Right atrium auricular region (tissue), 2 donors: ENCODE measurements around the gene PDE2A. TPM values are rescaled to one million over a fixed set of nuclear protein-coding genes. Genes with fewer than 3 reads are reported as not detected.

Source experiments
- DNase-seq: peaks from one replicate; pipeline ENCODE4 v3.0.0-alpha.2; 2019; ENCODE audit warnings: low spot score
- H3K27ac ChIP-seq, 2 donors: fragments of 200-600 bp; sonication (generic); 1 replicate in 1 of 2; 2 replicates in 1 of 2; pipeline ENCODE4 v1.5.1; 2016 to 2019
- H3K27me3 ChIP-seq, 2 donors: fragments of 200-600 bp; sonication (generic); one replicate each; pipeline versions ENCODE4 v1.5.1 to v1.6.0; 2017 to 2019
- H3K36me3 ChIP-seq: fragments of 200-600 bp; sonication (generic); one replicate; pipeline ENCODE4 v1.5.1; 2016
- H3K4me1 ChIP-seq, 2 donors: fragments of 200-600 bp; sonication (generic); one replicate each; pipeline versions ENCODE4 v1.5.1 to v1.6.0; 2017 to 2019
- H3K4me3 ChIP-seq, 2 donors: fragments of 200-600 bp; sonication (generic); 1 replicate in 1 of 2; 2 replicates in 1 of 2; pipeline ENCODE4 v1.5.1; 2017 to 2019; ENCODE audit warnings: mild to moderate bottlenecking in 1 of 2, moderate library complexity in 1 of 2
- H3K9me3 ChIP-seq, 2 donors: fragments of 200-600 bp; sonication (generic); one replicate each; pipeline ENCODE4 v1.5.1; 2019
- total RNA-seq, 2 donors: library from RNA; depleted of rRNA; stranded (reverse); fragments of >200 nt; gene quantifications; one replicate each; pipeline ENCODE4 v1.1.0, GENCODE V29; 2016
- TF ChIP-seq, protein P1 (sequence below), 2 donors: fragments of 200-600 bp; sonication (generic); IDR thresholded peaks; one replicate each; pipeline ENCODE4 v1.5.1; 2019; ENCODE audit warnings: antibody characterized with exemption in 2 of 2

The PDE2A gene
- total RNA-seq, result 10 to 100 TPM; 23.1 to 34.2 TPM

DNA sequence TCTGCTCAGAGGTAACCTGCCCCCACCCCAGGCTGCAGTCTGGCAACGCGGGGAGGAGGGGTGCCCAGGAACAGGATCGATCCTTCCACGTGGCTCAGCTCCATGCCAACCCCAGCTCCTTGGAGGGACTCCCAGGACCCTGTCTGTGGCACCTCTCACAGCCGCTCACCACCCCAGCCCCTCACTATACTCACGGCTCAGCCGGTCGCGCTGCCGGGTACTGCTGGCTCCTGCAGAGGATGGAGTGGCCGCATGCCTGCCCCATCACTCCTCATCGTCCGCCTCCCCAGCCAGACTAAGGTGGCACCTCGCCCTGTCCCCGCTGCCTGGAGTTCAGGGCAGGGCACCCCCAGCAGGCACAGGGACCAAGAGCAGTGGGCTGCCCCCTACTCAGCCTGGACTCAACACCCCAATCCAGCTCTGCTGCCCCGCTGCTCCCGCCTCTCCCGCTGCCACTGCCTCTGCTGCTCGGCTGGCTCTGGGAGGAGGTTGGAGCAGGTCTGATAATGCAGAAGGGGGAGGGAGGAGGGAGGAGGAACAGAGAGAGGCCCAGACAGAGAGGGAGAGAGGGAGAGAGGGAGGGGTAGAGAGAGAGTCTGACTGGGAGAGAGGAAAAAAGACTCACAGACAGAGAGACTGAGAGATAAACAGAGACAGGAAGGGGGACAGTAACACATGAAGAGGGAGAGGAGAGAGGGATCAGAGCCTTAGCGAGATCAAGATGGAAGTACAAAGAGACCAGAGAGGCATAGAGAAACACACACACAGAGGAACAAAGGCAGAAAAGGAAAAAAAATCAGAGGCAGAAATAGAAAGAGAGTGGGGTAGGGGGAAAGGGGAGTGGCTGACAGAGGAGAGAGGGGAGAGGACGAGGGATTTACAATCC lies at the start of gene PDE2A:
Gene PDE2A, minus strand, starts transcription at position 480 of the 886 bp plus-strand sequence. Its CDS starts 215 bp downstream, at position 265.
- Histone ChIP-seq H3K27ac (no peak within 1 kb of the TSS), H3K27me3 (peaks cover 0 to 22% of the 10 kb centered on the region in 2 donors), H3K9me3 (no peaks in the 10 kb centered on the region), H3K4me3 (no peak within 1 kb of the TSS), H3K36me3 (no peaks in the 10 kb centered on the region), H3K4me1 (peaks cover 0 to 16% of the 10 kb centered on the region in 2 donors)
- no peak for DNase-seq
- TF ChIP-seq, protein P1, sequence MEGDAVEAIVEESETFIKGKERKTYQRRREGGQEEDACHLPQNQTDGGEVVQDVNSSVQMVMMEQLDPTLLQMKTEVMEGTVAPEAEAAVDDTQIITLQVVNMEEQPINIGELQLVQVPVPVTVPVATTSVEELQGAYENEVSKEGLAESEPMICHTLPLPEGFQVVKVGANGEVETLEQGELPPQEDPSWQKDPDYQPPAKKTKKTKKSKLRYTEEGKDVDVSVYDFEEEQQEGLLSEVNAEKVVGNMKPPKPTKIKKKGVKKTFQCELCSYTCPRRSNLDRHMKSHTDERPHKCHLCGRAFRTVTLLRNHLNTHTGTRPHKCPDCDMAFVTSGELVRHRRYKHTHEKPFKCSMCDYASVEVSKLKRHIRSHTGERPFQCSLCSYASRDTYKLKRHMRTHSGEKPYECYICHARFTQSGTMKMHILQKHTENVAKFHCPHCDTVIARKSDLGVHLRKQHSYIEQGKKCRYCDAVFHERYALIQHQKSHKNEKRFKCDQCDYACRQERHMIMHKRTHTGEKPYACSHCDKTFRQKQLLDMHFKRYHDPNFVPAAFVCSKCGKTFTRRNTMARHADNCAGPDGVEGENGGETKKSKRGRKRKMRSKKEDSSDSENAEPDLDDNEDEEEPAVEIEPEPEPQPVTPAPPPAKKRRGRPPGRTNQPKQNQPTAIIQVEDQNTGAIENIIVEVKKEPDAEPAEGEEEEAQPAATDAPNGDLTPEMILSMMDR (IDR thresholded peaks at IDR 0.05), result no peak

DNA sequence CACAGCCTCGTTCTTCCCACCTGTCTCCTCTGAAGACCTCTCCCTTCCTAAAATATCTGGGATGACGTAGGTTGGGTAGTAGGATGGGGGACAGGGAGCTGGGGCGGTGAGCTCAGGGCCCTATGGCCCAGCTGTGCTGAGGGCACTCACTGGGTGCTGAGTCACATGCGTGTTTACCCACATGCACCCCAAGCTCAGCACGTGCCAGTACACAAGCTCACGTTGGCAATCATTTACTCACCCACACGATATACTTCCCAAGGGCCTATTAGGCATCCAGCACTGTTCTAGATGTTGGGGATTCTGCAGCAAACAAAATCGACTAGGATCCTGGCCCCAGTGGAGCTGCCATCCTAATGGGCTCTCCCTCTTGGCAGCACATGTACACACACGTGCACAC lies 49.3 kb upstream of the PDE2A start:
- DNase-seq, result no peak
- TF ChIP-seq, protein P1 (IDR thresholded peaks at IDR 0.05), result no peak
- peak overlapping the region; percentile 92 to 94 for H3K27ac ChIP-seq
- no peak overlapping the region for H3K4me3 ChIP-seq
- no peaks in the 10 kb centered on the region for H3K36me3 ChIP-seq
- H3K27me3 ChIP-seq, result no peaks in the 10 kb centered on the region
- H3K9me3 ChIP-seq, result no peaks in the 10 kb centered on the region
- H3K4me1 ChIP-seq, result peaks cover 3 to 62% of the 10 kb centered on the region in 2 donors

DNA sequence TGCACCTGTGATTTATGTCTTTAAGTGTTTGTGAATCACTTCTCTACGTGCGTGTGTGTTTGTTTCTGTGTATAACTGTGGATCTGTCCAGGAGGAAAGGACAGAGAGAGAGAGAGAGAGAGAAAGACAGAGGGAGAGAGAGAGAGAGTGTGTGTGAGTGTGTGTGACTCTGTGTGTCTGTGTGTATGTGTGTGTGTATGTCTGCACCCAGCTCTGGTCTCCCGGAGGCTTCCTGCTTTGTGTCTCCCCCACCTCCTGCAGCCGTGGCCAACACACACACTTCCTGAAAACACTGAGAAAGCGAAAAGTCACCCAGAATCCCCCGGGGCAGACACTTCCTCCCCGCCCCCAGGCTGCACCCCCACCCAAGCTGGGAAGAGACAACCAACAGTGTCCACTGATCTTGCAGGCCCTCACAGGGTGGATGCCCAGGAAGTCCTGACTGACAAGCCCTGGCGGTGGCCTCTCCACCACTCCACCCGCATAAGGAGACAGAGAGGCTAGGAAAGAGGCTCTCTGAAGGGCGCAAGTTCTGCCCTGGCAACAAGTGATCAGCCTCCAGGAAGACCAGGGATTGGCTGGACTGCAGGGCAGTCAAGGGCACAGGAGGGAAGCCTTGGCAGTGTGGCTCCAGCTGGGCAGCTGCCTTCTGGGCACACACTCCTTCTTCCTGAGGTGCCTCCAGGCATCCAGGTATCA lies 48.0 kb upstream of the PDE2A start:
- H3K9me3 ChIP-seq, result no peaks in the 10 kb centered on the region
- H3K27me3 ChIP-seq, result no peaks in the 10 kb centered on the region
- H3K4me1 ChIP-seq, result peaks cover 3 to 66% of the 10 kb centered on the region in 2 donors
- H3K4me3 ChIP-seq, result peak overlapping the region; percentile 63 to 70
- DNase-seq, result peak; percentile 93
- no peaks in the 10 kb centered on the region for H3K36me3 ChIP-seq
- H3K27ac ChIP-seq, result peak overlapping the region; percentile 92 to 94
- TF ChIP-seq, protein P1 (IDR thresholded peaks at IDR 0.05), result no peak

DNA sequence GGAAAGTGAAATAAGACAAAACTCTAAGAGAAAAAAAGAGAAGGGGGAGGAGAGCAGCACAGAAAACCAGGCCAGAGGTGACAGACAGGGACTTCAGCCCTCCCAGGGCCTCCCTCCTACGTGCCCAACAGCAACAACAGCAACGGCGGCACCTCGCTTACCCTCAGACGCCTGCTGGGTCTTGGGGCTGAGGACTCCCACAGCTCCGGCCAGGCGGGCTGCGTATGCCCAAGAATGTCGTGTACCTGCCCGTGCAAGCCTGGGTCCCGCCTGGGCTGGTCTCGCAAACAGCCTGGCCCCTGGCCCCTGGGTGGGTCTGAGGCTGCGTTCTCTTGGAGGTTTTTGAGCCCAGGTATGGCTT lies 47.4 kb upstream of the PDE2A start:
- no peaks in the 10 kb centered on the region for H3K27me3 ChIP-seq
- DNase-seq, result no peak
- H3K27ac ChIP-seq, result peak overlapping the region; percentile 92 to 94
- peaks cover 3 to 72% of the 10 kb centered on the region in 2 donors for H3K4me1 ChIP-seq
- no peaks in the 10 kb centered on the region for H3K9me3 ChIP-seq
- peaks cover 4% of the 10 kb centered on the region for H3K36me3 ChIP-seq
- TF ChIP-seq, protein P1 (IDR thresholded peaks at IDR 0.05), result no peak
- H3K4me3 ChIP-seq, result peak overlapping the region; percentile 63 to 70

DNA sequence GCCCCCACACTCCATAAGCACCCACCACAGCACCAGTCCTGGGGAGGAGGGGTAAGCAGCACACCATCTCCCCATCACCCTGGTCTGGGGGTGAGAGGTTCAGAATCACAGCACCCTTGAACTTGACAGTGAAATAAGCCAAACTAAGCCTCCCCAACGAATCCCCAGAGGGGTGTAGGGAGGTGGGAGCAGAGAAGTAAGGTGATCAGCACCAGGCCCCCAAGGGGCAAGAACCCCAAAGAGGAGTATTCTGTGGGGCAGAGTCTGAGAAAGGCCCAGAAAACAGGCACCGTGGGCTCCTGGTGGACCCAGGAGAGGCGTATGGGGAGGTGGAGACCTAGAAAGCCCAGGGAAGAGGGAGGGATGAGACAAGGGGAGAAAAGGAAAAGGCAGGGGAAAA lies 47.1 kb upstream of the PDE2A start:
- TF ChIP-seq, protein P1 (IDR thresholded peaks at IDR 0.05), result no peak
- Histone ChIP-seq H3K9me3 (no peaks in the 10 kb centered on the region), H3K27me3 (no peaks in the 10 kb centered on the region), H3K27ac (peak overlapping the region; percentile 92 to 94), H3K36me3 (peaks cover 6% of the 10 kb centered on the region), H3K4me1 (peaks cover 3 to 76% of the 10 kb centered on the region in 2 donors), H3K4me3 (peak overlapping the region; percentile 63 to 70)
- no peak for DNase-seq
